Stimulated activated CD8-positive, alpha-beta memory T cell treated with anti-CD3 and anti-CD28 coated beads, Interleukin-4, amount 100 ng/mL, for 4 hours (primary cell): ENCODE data around the gene GRID1.

Experiments used
- DNase-seq, 2 donors: peaks; one replicate each; pipeline ENCODE4 v3.0.0-alpha.2; 2020; ENCODE audit warnings: low read depth in 2 of 2, low spot score in 1 of 2

Gene GRID1

GRCh38 chr10:86152354-86152753 is 214.2 kb downstream of the GRID1 start:
- no peak for DNase-seq

GRCh38 chr10:86151613-86152012 is 215.0 kb downstream of the GRID1 start:
- no peak for DNase-seq

- DNase-seq: no peak
Measured at GRCh38 chr10:86149257-86149656, 217.3 kb downstream of the GRID1 start.

GRCh38 chr10:86148117-86148516 is 218.5 kb downstream of the GRID1 start:
- DNase-seq: no peak

- DNase-seq: no peak
Measured at GRCh38 chr10:86144301-86144700, 222.3 kb downstream of the GRID1 start.

- no peak for DNase-seq
Measured at GRCh38 chr10:86141896-86142295, 224.7 kb downstream of the GRID1 start.

GRCh38 chr10:86139066-86139657 is 227.4 kb downstream of the GRID1 start:
- DNase-seq: no peak

- no peak for DNase-seq
Measured at GRCh38 chr10:86138551-86139065, 228.0 kb downstream of the GRID1 start.

- no peak for DNase-seq
Measured at GRCh38 chr10:86137561-86137960, 229.0 kb downstream of the GRID1 start.

GRCh38 chr10:86136934-86137333 is 229.7 kb downstream of the GRID1 start:
- no peak for DNase-seq

GRCh38 chr10:86135191-86135590 is 231.4 kb downstream of the GRID1 start:
- no peak for DNase-seq

- no peak for DNase-seq
Measured at GRCh38 chr10:86130737-86131475, 235.7 kb downstream of the GRID1 start.

- no peak for DNase-seq
Measured at GRCh38 chr10:86130041-86130440, 236.6 kb downstream of the GRID1 start.

GRCh38 chr10:86128360-86128759 is 238.2 kb downstream of the GRID1 start:
- DNase-seq: no peak

- DNase-seq: no peak
Measured at GRCh38 chr10:86127274-86127819, 239.2 kb downstream of the GRID1 start.

GRCh38 chr10:86124734-86125133 is 241.9 kb downstream of the GRID1 start:
- DNase-seq: no peak

GRCh38 chr10:86123715-86124114 is 242.9 kb downstream of the GRID1 start:
- no peak for DNase-seq

- DNase-seq: no peak
Measured at GRCh38 chr10:86123304-86123703, 243.3 kb downstream of the GRID1 start.

GRCh38 chr10:86122646-86123045 is 243.9 kb downstream of the GRID1 start:
- DNase-seq: no peak

GRCh38 chr10:86121200-86121599 is 245.4 kb downstream of the GRID1 start:
- no peak for DNase-seq

GRCh38 chr10:86117051-86117450 is 249.5 kb downstream of the GRID1 start:
- no peak for DNase-seq

- no peak for DNase-seq
Measured at GRCh38 chr10:86113983-86114382, 252.6 kb downstream of the GRID1 start.
